ENCODE data around the gene GPC6.
A peak's percentile ranks its signal among the peaks of the same experiment; 100 is the strongest.

GPC6 gene

GRCh38 chr13:93226623-93227279, at the start of gene GPC6:
Gene GPC6, plus strand, starts transcription at chr13:93226807.
- H3K4me3 ChIP-seq (ENCODE audit: low read length) = peak within 1 kb of the TSS; percentile 75
- peak; percentile 79 for DNase-seq (ENCODE audit: low read depth)
- no peak for TF ChIP-seq CTCF (conservative IDR thresholded peaks at IDR 0.05; ENCODE audit: low read depth, low read length)

GRCh38 chr13:93180356-93180969, 46.1 kb upstream of the GPC6 start:
- H3K4me3 ChIP-seq (ENCODE audit: low read length) = no peak overlapping the region
- TF ChIP-seq CTCF (conservative IDR thresholded peaks at IDR 0.05; ENCODE audit: low read depth, low read length) = no peak
- no peak for DNase-seq (ENCODE audit: low read depth)

GRCh38 chr13:93182406-93182805, 44.2 kb upstream of the GPC6 start:
- TF ChIP-seq CTCF (conservative IDR thresholded peaks at IDR 0.05; ENCODE audit: low read depth, low read length) = no peak
- H3K4me3 ChIP-seq (ENCODE audit: low read length) = no peak overlapping the region
- DNase-seq (ENCODE audit: low read depth) = no peak

GRCh38 chr13:93183302-93183701, 43.3 kb upstream of the GPC6 start:
- TF ChIP-seq CTCF (conservative IDR thresholded peaks at IDR 0.05; ENCODE audit: low read depth, low read length) = no peak
- H3K4me3 ChIP-seq (ENCODE audit: low read length) = no peak overlapping the region
- DNase-seq (ENCODE audit: low read depth) = no peak

- DNase-seq (ENCODE audit: low read depth) = no peak
- TF ChIP-seq CTCF (conservative IDR thresholded peaks at IDR 0.05; ENCODE audit: low read depth, low read length) = no peak
- H3K4me3 ChIP-seq (ENCODE audit: low read length) = no peak overlapping the region
Observed at GRCh38 chr13:93190006-93190405, 36.6 kb upstream of the GPC6 start.

- no peak overlapping the region for H3K4me3 ChIP-seq (ENCODE audit: low read length)
- no peak for DNase-seq (ENCODE audit: low read depth)
- no peak for TF ChIP-seq CTCF (conservative IDR thresholded peaks at IDR 0.05; ENCODE audit: low read depth, low read length)
Observed at GRCh38 chr13:93193682-93194081, 32.9 kb upstream of the GPC6 start.

- DNase-seq (ENCODE audit: low read depth) = no peak
- H3K4me3 ChIP-seq (ENCODE audit: low read length) = no peak overlapping the region
- no peak for TF ChIP-seq CTCF (conservative IDR thresholded peaks at IDR 0.05; ENCODE audit: low read depth, low read length)
Observed at GRCh38 chr13:93199856-93200255, 26.8 kb upstream of the GPC6 start.
